SK-MEL-5 (cell line): Measurements from ENCODE around the gene HSPA2. TPM values are rescaled to one million over a fixed set of nuclear protein-coding genes. Genes with fewer than 3 reads are reported as not detected.

ENCODE experiments used
- DNase-seq: peaks from one replicate; pipeline ENCODE4 v3.0.0-alpha.2; 2016; ENCODE audit warnings: low read depth, low spot score
- in situ Hi-C: cut with HindIII; loops from 2 replicates; pipeline ENCODE4 v1.10.0; 2016; ENCODE audit warnings: low sequenced_read_pairs, high pct_unique_total_duplicates, low pct_unique_long_range_greater_than_20kb
- polyA plus RNA-seq, 2 experiments: library from polyadenylated mRNA; depleted of rRNA; stranded (reverse); fragments of >200 nt; gene quantifications; 2 replicates each; pipeline ENCODE4 v1.2.3, GENCODE V29; 2015
- total RNA-seq: library from RNA; depleted of rRNA; stranded (reverse); fragments of >200 nt; shearing (Covaris generic); gene quantifications from 2 replicates; pipeline ENCODE4 v1.2.3, GENCODE V29; 2014; rRNA removed

HSPA2 gene
- total RNA-seq = 20.8 and 21.1 TPM in 2 replicates
- 29.7 and 35.4 TPM in 2 replicates for polyA plus RNA-seq (2015; cell fraction: cytosol; rRNA removed)
- 7.3 and 7.7 TPM in 2 replicates for polyA plus RNA-seq (2015; cell fraction: nucleus; rRNA removed)

GRCh38 chr14:64540208-64541202, at the start of gene HSPA2:
TSS of gene HSPA2 (plus strand) at chr14:64540741. CDS start at chr14:64540850, 109 bp downstream.
- in situ Hi-C loops = no loop called here
- peak; percentile 96 for DNase-seq

- DNase-seq = no peak
- in situ Hi-C loops = no loop called here
These were observed 48.9 kb upstream of the HSPA2 start for GRCh38 chr14:64491637-64492036.

- DNase-seq = no peak
- in situ Hi-C loops = no loop called here
These were observed 47.1 kb upstream of the HSPA2 start for GRCh38 chr14:64493455-64493854.

GRCh38 chr14:64495252-64495651, 45.3 kb upstream of the HSPA2 start:
- in situ Hi-C loops = no loop called here
- no peak for DNase-seq

- DNase-seq = no peak
- in situ Hi-C loops = no loop called here
These were observed 43.8 kb upstream of the HSPA2 start for GRCh38 chr14:64496764-64497163.

GRCh38 chr14:64500088-64500487, 40.5 kb upstream of the HSPA2 start:
- DNase-seq = no peak
- in situ Hi-C loops = no loop called here

GRCh38 chr14:64501411-64502171, 39.0 kb upstream of the HSPA2 start:
- in situ Hi-C loops = no loop called here
- DNase-seq = peak; percentile 45

GRCh38 chr14:64502456-64502855, 38.1 kb upstream of the HSPA2 start:
- no peak for DNase-seq
- in situ Hi-C loops = no loop called here

- no peak for DNase-seq
- in situ Hi-C loops = no loop called here
These were observed 37.6 kb upstream of the HSPA2 start for GRCh38 chr14:64502887-64503433.

GRCh38 chr14:64503434-64504309, 36.9 kb upstream of the HSPA2 start, which contains the start of gene ZBTB25:
TSS of gene ZBTB25 (minus strand) at chr14:64503838. CDS start at chr14:64490533, 13,305 bp downstream.
- in situ Hi-C loops = no loop called here

GRCh38 chr14:64504310-64504896, 36.1 kb upstream of the HSPA2 start, which contains the start of gene ZBTB1:
TSS of gene ZBTB1 (plus strand) at chr14:64504770. CDS start at chr14:64521505, 16,735 bp downstream.
- DNase-seq = peak; percentile 74
- in situ Hi-C loops = no loop called here

More at GRCh38 chr14:64503434-64504309, 36.9 kb upstream of the HSPA2 start, which contains the start of gene ZBTB25:
- peak; percentile 88 for DNase-seq

GRCh38 chr14:64504897-64505794, 35.4 kb upstream of the HSPA2 start:
- peak; percentile 88 for DNase-seq
- in situ Hi-C loops = no loop called here

GRCh38 chr14:64506721-64507120, 33.8 kb upstream of the HSPA2 start:
- in situ Hi-C loops = no loop called here
- no peak for DNase-seq

- no peak for DNase-seq
- in situ Hi-C loops = no loop called here
These were observed 33.0 kb upstream of the HSPA2 start for GRCh38 chr14:64507376-64508156.

- in situ Hi-C loops = no loop called here
- no peak for DNase-seq
These were observed 32.2 kb upstream of the HSPA2 start for GRCh38 chr14:64508215-64508776.
